SIG-M5 treated with dmso at 0.1 percent for 504 hours (cell line): ENCODE results near the gene CTRB2.
A peak's percentile ranks its signal among the peaks of the same experiment; 100 is the strongest.
"Not testable (repeated sequence)": the region's sequence is repeated elsewhere in the genome, so short reads cannot be mapped to it uniquely, and the experiment has no call there.

ENCODE experiments used
- DNase-seq: peaks from one replicate; lab custom pipeline; 2025; ENCODE audit not compliant: unreplicated experiment; lab: John Stamatoyannopoulos, UW

Gene CTRB2

DNA sequence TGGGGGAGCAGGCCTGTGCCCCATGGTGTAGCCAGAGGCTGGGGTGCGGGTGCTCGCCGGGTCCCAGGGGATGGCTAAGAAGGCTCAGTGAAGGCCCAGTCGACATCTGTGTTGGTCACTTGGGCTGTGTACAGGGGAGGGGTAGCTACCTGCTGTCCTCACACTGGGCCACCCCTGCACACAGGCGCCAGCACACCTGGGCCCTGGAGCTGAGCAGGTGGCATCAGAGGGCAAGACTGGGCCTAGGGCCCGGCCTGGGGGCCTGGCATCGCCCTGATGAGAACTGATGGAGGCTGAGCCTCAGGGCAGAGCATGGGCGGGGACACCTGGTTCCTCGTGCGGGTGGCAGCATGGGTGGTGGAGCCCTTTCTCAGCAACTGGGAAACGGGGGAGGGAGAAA is 870 bp upstream of the CTRB2 start:
- no peak for DNase-seq

DNA sequence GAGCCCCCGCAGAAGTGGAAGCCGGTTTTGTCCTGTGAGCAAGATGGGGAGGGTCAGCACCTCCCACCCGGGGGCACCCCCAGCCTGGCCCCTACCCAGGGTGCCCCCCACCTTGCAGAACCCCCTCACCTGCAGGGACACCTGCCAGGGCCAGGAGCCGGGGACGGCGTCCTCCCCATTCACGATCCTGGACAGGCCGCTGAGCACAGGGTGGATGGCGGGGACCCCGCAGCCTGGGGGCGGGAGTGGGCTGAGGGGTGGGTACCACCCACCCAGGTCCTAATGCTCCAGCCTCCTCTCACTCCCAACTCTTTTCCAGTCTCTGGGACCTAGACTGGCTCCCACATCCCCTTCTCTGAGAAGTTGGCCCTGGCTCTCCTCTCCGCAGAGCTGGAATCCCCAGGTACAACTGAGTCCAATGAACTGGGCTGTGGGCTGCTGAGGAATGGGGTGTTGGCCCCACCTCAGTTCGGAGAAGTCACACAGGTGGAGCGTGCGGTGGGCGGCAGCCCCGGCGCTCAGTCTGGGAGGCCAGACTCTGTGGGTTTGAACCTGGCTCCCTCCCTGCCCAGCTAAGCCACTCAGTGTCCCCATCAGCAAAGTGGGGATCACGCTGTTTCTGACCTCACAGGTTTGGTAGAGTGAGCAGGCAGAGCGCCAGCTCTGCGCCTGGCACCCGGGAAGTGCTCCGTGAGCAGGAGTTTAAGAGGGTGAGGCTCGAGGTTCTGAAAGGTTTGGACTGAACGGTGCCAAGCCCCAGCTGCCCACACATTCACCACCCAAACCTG is 806 bp downstream of the CTRB2 start:
- not testable (repeated sequence) for DNase-seq

DNA sequence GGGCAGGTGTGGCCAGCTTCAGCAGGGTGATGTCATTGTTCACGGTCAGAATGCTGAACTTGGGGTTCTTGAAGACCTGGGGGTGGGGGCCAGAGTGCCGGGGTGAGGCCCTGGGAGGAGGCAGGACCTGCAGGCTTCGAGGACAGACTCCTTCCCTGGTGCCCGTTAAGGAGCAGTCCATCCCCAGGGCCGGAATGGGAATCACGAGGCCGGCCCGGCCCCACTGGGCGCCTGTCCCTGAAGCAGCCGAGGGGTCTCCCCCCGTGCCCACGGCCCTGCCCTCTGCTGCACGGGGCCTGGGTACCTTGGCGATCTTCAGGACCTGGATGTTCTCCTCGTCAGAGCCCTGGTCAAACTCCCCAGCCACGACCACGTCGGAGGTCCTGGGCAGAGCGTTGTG is 1.5 kb downstream of the CTRB2 start:
- not testable (repeated sequence) for DNase-seq

DNA sequence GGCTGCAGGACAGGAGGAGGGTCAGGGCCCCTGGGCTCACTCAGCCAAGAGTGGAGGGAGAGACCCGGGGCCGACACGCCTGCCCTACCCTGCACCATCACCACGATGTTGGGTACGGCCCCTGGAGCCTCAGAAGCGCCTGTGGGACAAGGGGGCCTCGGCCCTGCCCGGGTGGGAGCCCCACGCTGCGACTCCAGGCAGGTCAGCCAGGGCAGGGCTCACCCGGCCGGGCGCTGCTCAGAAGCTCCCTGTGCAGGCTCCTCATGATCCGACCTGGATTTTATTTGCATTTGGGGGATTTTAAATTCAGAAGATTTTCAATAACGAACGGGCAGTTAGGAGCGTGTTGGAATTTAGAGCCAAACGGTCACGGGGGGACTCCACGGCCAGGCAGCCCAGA is 2.1 kb downstream of the CTRB2 start:
- not testable (repeated sequence) for DNase-seq

GRCh38 chr16:75204410-75204758 is 2.6 kb downstream of the CTRB2 start:
- no peak for DNase-seq

- DNase-seq = no peak
Observed at GRCh38 chr16:75203667-75204409, 3.1 kb downstream of the CTRB2 start.

- no peak for DNase-seq
Observed at GRCh38 chr16:75203096-75203495, 3.9 kb downstream of the CTRB2 start.

- DNase-seq = no peak
Observed at GRCh38 chr16:75202069-75202590, 4.8 kb downstream of the CTRB2 start.

GRCh38 chr16:75198135-75198600 is 8.8 kb downstream of the CTRB2 start:
- no peak for DNase-seq

DNA sequence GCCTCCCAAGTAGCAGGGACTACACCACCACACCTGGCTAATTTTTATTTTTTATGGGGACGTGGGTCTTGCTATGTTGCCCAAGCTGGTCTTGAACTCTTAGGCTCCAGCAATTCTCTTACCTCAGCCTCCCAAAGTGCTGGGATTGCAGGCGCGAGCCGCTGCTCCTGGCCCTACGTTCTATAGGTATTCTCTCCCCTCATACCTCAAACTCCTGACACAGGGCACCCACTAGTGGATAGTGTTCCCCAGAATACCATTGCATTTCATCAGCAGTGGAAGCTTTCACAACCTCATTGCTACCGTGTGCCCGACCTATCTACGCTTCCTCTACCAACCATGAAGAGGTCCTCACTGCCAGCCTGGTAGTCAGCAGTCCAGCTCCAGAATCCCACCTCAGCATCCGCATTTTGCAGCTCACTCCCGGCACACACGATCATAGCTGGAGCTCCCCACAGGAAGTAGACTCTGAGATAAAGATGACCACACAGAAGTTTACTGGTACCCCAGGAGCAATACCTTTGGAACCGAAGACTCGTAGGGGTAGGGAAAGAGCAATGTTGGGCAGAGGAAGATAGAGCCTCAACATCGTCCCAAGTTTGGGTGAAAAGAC is 9.3 kb downstream of the CTRB2 start:
- no peak for DNase-seq

GRCh38 chr16:75196836-75197235 is 10.1 kb downstream of the CTRB2 start:
- DNase-seq = no peak

DNA sequence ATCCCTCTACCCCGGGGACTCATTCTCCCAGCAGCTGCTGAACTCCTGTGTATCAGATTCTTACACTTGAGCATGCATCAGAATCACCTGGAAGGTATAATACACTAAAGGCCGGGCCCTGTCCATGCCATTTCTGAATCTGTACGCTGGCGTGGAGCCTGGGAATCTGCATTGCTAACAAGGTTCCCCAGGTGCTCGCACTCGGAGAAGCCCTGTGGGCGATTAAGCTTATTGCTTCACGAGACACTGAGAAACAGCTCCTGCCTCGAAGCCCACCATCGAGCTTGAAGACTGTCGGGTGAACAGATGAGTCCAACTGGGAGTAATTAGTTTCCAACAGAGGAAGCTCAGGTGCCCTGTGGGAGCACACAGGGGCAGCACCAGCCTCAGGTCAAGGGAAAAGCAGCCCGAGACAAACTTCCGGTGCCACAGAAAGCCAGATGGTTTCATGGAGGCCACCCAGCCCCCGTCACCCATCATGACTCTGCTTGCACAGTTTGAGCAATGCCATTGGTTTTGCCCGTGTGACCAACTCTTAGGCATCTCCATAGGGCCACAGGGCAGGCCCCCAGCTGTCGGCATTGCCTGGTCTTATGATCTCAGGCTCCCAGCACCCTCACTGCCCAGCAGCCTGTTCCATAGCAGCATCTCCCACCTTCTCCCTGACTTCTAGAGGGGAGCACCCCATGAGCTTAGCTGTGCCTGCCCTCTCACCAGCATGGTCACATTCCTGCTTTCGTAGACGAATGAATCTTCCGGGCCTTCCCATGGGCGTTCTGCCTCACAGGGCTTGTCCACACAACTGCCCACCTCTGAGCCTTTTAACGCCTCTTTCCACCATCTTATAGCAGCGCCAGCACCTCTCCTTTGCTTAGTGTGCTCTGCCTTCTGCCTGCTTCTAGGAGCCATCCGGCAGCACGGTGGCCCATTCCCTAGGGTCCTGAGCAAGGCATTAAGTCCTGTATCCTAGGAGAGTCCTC is 10.9 kb downstream of the CTRB2 start:
- no peak for DNase-seq

GRCh38 chr16:75193730-75194444 is 13.1 kb downstream of the CTRB2 start:
- no peak for DNase-seq

- DNase-seq = no peak
Observed at GRCh38 chr16:75193265-75193650, 13.7 kb downstream of the CTRB2 start.

DNA sequence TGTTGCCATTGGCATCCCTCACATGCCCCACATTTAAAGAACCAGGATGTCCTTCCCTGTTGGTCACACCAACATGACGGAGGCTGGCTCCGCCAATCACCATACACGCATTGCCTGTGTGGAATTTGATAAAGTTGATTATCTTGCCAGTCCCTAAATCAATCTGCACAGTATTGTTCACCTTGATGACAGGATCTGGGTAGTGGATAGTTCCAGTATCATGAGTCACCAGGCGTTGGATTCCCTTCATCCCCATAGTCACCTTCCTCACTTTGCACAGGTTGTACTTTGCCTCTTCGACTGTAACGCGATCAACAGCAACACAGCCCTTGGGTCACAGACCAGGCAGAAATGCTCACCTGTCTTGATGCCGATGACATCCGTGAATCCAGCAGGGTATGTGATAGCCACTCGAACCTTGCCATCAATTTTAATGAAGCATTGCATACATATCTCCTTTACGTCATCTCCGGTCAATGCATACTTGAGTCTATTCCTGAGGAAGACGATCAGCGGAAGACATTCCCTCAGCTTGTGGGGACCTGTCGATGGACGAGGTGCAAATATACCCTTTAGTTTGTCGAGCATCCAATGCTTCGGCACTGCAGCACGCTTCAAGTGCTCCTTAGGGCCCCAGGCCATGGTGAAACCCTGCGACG is 14.2 kb downstream of the CTRB2 start:
- DNase-seq = no peak

GRCh38 chr16:75189638-75190245 is 17.2 kb downstream of the CTRB2 start:
- DNase-seq = no peak

- peak; percentile 35 for DNase-seq
Observed at GRCh38 chr16:75188832-75189477, 18.0 kb downstream of the CTRB2 start.

DNA sequence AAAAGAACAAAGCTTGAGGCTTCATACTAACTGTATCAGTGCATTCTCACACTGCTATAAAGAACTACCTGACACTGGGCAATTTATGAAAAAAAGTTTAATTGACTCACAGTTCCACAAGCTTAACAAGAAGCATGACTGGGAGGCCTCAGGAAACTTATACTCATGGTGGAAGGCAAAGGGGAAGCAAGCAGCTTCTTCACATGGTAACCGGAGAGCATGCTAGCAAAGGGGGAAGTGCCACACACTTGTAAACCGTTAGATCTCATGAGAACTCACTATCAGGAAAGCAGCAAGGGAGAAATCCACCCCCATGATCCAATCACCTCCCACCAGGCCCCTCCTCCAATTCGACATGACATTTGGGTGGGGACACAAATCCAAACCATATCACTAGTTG is 25.3 kb downstream of the CTRB2 start:
- DNase-seq = peak; percentile 36

GRCh38 chr16:75179208-75179607 is 27.8 kb downstream of the CTRB2 start:
- no peak for DNase-seq
